Activated CD8-positive, alpha-beta T cell treated with anti-CD3 and anti-CD28 coated beads for 36 hours (primary cell): Measurements from ENCODE around the gene CAMTA1. TPM values are rescaled to one million over a fixed set of nuclear protein-coding genes. Genes with fewer than 3 reads are reported as not detected.

Source experiments
- ATAC-seq: fragments of 200-7000 bp; cut with Tn5 transposase; one replicate; pipeline ENCODE4 v1.10.0; 2021; ENCODE audit warnings: mild to moderate bottlenecking, moderate library complexity
- CTCF ChIA-PET: fragments of 350-600 bp; sonication (Branson Sonifier 250); formaldehyde crosslinking; loops from one replicate; lab custom pipeline; 2021; ENCODE audit warnings: antibody characterized with exemption; lab: Charles Lee
- POLR2A ChIA-PET: fragments of 350-600 bp; sonication (Branson Sonifier 250); formaldehyde crosslinking; loops from one replicate; lab custom pipeline; 2021; ENCODE audit warnings: antibody characterized with exemption; lab: Charles Lee
- DNase-seq: peaks from one replicate; pipeline ENCODE4 v3.0.0-alpha.2; 2020
- H3K27ac Mint-ChIP-seq: one replicate; pipeline ENCODE4 v1.8.0; 2021; ENCODE audit warnings: mild to moderate bottlenecking, mixed read lengths
- H3K27me3 Mint-ChIP-seq: one replicate; pipeline ENCODE4 v1.8.0; 2021; ENCODE audit warnings: mixed read lengths
- H3K36me3 Mint-ChIP-seq: one replicate; pipeline ENCODE4 v1.8.0; 2021; ENCODE audit warnings: low read depth, mixed read lengths
- H3K4me1 Mint-ChIP-seq: one replicate; pipeline ENCODE4 v1.8.0; 2021; ENCODE audit warnings: low read depth, mixed read lengths
- H3K4me3 Mint-ChIP-seq: one replicate; pipeline ENCODE4 v1.8.0; 2021; ENCODE audit warnings: mild to moderate bottlenecking, moderate library complexity, mixed read lengths
- H3K9me3 Mint-ChIP-seq: one replicate; pipeline ENCODE4 v1.8.0; 2021; ENCODE audit warnings: mixed read lengths
- intact Hi-C: fragments of 100-400 bp; cut with micrococcal nuclease; formaldehyde crosslinking; loops from one replicate; pipeline ENCODE4 v1.10.0; 2022
- total RNA-seq, 2 experiments: library from RNA; stranded (reverse); gene quantifications; one replicate each; pipeline ENCODE4 v1.2.3, GENCODE V29; 2021
- TF ChIP-seq, protein P1 (sequence below): fragments of 200-600 bp; IDR thresholded peaks from one replicate; pipeline ENCODE4 v1.8.0; 2022; ENCODE audit warnings: antibody characterized with exemption, mild to moderate bottlenecking

CAMTA1 gene
- total RNA-seq, 2 experiments from 2014 or later, result 67.7 to 70.9 TPM

DNA sequence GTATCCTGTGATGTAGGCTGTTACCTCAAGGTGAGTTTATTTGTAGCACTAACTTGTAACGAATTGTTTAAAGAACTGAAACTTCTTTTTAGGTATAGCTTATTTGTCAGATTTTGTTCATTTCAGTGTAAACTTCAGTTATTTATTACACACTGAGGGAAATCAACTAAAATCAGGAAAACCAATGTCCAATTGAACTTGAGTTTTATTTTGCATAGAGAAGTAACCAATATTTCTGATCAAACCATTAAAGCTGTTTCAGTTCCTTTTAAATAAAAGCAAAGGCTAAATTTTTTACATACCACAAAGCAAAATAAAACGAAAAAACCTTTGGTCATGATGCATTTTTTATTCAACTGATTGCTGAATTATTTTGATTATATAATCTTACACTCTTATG lies 103.6 kb downstream of the CAMTA1 start:
- Mint-ChIP-seq H3K4me3 (no peak overlapping the region), H3K27me3 (no peaks in the 10 kb centered on the region), H3K4me1 (peaks cover 16% of the 10 kb centered on the region), H3K27ac (no peak overlapping the region), H3K9me3 (no peaks in the 10 kb centered on the region), H3K36me3 (peaks cover 2% of the 10 kb centered on the region)
- ChIA-PET CTCF (interaction anchor here (1.2 to 3.1 kb wide), 7 partner anchors 8 to 182 kb away, joined by 4 to 14 read pairs (median 10); partner anchors contain the start of gene CAMTA1), POLR2A (interaction anchor here (0.6 to 1.4 kb wide), 2 partner anchors 12 to 132 kb away, joined by 3 to 4 read pairs; no protein-coding TSS in a partner anchor)
- ATAC-seq (no peak), DNase-seq (no peak)
- intact Hi-C loops, result no loop called here
- TF ChIP-seq, protein P1, sequence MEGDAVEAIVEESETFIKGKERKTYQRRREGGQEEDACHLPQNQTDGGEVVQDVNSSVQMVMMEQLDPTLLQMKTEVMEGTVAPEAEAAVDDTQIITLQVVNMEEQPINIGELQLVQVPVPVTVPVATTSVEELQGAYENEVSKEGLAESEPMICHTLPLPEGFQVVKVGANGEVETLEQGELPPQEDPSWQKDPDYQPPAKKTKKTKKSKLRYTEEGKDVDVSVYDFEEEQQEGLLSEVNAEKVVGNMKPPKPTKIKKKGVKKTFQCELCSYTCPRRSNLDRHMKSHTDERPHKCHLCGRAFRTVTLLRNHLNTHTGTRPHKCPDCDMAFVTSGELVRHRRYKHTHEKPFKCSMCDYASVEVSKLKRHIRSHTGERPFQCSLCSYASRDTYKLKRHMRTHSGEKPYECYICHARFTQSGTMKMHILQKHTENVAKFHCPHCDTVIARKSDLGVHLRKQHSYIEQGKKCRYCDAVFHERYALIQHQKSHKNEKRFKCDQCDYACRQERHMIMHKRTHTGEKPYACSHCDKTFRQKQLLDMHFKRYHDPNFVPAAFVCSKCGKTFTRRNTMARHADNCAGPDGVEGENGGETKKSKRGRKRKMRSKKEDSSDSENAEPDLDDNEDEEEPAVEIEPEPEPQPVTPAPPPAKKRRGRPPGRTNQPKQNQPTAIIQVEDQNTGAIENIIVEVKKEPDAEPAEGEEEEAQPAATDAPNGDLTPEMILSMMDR, result no peak

DNA sequence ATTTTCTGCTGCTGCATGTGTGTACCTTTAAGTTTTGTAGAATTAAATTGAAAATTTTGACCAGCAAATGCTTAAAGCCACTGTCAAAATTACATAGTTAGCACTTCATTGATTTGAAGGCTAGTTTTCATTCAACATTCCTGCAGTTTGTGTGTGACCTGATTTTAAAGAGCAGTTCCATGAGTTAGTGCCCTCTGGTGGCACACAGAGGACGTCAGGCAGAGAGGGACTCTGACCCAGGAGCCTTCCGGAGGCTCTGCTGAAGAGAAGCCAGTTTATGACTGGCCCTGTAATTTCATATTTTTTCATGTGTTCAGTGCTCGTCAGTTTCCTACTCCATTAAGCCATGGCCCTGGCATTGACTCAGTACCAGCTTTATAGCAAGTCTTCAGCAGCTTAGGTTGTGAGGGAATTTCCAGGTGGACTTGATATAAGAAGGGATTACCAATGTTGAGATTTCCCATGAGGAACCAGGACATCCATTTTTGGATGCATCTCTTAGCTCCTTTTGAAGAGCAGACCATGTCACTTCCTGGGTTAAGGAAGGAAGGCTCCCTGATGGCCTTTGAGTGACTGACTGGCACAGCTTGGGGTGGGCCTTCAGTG lies 104.7 kb downstream of the CAMTA1 start:
- no peaks in the 10 kb centered on the region for H3K27me3 Mint-ChIP-seq
- TF ChIP-seq, protein P1, result peak; percentile 74
- ChIA-PET CTCF (interaction anchor here (0.6 to 3.1 kb wide), 25 partner anchors 9 to 181 kb away, joined by 3 to 17 read pairs (median 6); partner anchors contain the start of gene CAMTA1), POLR2A (no interaction called here)
- no peak overlapping the region for H3K27ac Mint-ChIP-seq
- H3K36me3 Mint-ChIP-seq, result peaks cover 2% of the 10 kb centered on the region
- ATAC-seq (peak; percentile 65), DNase-seq (peak; percentile 58)
- no peaks in the 10 kb centered on the region for H3K9me3 Mint-ChIP-seq
- intact Hi-C loops, result loop anchor here (5.0 kb wide), 1 partner anchor 163 kb away; no protein-coding TSS in a partner anchor
- H3K4me1 Mint-ChIP-seq, result peaks cover 8% of the 10 kb centered on the region
- no peak overlapping the region for H3K4me3 Mint-ChIP-seq

DNA sequence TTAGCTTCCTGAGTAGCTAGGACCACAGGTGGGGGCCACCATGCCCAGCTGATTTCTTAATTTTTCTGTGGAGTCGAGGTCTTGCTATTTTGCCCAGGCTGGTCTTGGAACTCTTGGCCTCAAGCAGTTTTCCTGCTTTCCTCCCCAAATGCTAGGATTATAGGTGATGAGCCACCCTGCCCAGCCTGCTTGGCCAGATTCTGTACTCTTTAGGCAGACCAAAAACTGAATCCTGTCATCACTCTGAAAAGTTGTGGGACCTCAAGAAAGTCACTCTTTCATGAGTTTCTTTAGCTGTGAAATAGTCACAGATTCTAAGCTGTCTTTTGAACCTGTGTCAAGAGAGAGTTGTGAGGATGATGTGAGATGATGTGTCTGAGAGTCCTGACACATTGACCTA lies 105.4 kb downstream of the CAMTA1 start:
- TF ChIP-seq, protein P1, result no peak
- H3K27ac Mint-ChIP-seq, result no peak overlapping the region
- no peak for DNase-seq
- H3K9me3 Mint-ChIP-seq, result no peaks in the 10 kb centered on the region
- peaks cover 2% of the 10 kb centered on the region for H3K36me3 Mint-ChIP-seq
- intact Hi-C loops, result loop anchor here (5.0 kb wide), 1 partner anchor 163 kb away; no protein-coding TSS in a partner anchor
- ChIA-PET CTCF (interaction anchor here (0.6 to 3.1 kb wide), 21 partner anchors 10 to 180 kb away, joined by 3 to 17 read pairs (median 7); partner anchors contain the start of gene CAMTA1), POLR2A (no interaction called here)
- H3K4me3 Mint-ChIP-seq, result no peak overlapping the region
- H3K27me3 Mint-ChIP-seq, result no peaks in the 10 kb centered on the region
- peaks cover 8% of the 10 kb centered on the region for H3K4me1 Mint-ChIP-seq
- ATAC-seq, result no peak

DNA sequence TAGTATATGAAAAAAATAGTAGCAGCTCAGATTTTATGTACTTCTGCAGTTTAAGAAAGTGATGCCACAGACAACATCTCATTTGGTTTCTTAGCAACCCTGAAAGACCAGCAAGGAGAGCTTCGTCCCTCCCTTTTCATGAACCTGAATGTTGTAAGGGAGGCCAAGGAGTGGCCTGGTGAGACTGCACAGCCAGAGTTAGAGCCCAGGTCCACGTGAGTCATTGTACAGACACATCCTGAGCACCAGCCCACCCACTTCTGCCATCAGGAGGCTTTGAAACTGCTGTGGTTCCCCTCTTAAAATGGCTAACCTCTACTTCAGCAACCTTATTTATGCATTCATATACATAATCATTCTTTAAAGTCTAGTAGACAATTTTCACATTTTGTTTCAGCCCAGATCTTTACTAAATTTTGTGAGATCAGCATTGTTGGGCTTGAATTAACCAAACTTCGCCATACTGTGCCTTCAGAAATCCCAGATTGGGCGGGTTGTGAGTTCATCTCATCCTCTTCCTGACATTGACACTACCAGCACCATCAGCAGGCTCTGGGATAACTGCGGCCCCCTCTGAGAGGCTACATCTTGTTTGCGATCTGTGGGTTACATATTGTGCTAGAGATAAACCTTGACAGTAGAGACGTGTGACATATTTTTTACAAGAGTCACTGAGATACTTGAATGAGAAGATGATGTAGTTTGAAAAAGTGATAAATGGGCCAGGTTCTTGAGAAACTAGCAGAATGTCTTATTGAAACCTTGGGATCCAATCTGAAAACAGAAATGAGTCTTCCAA lies 106.7 kb downstream of the CAMTA1 start:
- DNase-seq (peak; percentile 60), ATAC-seq (peak; percentile 89)
- H3K9me3 Mint-ChIP-seq, result no peaks in the 10 kb centered on the region
- TF ChIP-seq, protein P1, result no peak
- no peak overlapping the region for H3K27ac Mint-ChIP-seq
- intact Hi-C loops, result loop anchor here (5.0 kb wide), 1 partner anchor 165 kb away; no protein-coding TSS in a partner anchor
- ChIA-PET POLR2A (interaction anchor here (0.6 kb wide), 2 partner anchors 37 to 73 kb away, joined by 3 read pairs; no protein-coding TSS in a partner anchor), CTCF (interaction anchor here (1.1 to 3.1 kb wide), 5 partner anchors 11 to 173 kb away, joined by 3 to 17 read pairs (median 13); no protein-coding TSS in a partner anchor)
- H3K4me1 Mint-ChIP-seq, result peaks cover 8% of the 10 kb centered on the region
- no peaks in the 10 kb centered on the region for H3K27me3 Mint-ChIP-seq
- no peak overlapping the region for H3K4me3 Mint-ChIP-seq
- peaks cover 2% of the 10 kb centered on the region for H3K36me3 Mint-ChIP-seq
